NCI-H345 treated with DMSO at 0.1 percent for 48 hours (cell line): ENCODE data around the gene AFAP1.

Experiments used
- DNase-seq: peaks from one replicate; lab custom pipeline; 2025; ENCODE audit not compliant: unreplicated experiment; lab: John Stamatoyannopoulos, UW

AFAP1 gene

DNA sequence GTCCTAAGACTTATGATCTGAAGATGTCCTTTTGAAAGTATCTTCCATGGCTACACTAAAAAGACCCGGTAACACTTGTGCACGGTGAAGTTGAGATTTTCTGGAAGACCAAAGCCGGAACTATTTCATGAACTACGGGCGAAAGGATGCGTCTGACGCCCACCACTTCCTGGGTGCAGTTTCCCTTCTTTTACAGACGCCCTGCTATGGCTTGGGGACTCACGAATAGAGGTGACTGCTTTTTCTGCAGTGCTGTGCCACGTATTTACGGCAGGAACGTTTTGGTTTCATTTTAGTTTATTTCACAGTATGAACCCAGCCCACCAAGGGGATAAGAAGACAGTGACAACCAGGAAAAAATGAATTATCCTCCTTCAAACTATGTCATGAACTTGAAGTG, 180.4 kb downstream of the AFAP1 start:
- no peak for DNase-seq

DNA sequence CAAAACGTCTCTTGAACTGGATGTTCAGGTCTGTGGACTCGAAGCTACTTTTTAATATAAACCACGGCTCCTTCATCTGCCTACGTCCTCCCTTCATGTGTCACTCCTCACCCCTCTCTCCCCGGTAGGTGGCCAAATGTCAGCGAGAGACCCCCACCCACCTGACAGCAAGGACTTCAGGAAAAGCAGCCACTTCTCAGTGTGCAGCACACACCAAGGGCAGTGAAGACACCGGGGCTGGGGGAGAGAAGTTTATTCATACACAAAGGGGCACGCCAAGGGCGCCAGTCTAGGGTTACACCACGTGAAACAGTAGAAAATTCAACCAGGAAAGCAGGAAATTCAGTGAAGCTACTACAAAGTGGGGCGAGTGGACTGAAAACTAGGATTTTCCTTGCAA, 181.2 kb downstream of the AFAP1 start:
- DNase-seq = no peak

DNA sequence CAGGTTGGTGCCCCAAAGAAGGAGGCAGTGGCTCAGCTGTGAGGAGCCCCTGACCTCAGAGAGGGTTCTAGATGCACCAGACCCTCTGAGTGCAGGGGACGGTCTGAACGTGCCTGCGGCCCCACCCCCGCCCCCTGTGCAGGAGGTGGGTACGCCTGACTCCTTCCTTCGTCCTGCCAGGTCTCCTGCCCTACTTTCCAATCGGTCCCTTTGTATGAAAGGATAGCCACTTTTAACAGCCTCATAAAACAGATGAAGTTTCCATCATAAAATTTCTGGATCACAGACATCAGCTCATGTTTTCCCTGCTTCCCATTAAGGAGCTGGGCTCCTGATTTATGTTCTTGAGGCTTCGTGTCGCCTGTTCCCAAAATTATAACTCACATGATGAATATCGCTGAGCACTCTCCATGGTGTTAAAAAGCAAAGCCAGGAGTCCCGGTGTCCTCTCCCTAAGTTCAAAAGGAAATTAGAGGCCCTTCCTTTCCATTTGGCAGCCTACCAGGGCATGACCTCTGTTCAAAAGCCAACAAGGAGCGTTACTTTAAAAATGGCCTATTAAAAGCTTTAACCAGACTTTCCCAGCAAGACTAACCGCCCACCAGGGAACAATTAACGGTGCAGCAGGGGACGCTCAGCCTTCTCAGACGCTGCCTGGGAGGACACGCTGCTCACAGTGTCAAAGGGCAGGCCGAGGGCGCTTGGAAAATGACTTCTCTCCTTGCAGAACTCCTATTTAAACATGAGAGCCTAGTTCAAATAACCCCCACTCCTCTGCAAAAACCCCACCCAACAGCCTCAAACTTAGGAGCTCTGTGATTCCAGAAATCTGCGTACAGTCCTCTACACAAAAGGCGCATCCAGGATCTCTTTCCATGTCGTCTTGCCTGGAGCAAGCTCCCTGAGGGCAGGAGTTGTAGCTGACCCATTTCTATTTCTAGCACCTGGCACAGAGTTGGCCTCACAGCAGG, 181.9 kb downstream of the AFAP1 start:
- DNase-seq = no peak

DNA sequence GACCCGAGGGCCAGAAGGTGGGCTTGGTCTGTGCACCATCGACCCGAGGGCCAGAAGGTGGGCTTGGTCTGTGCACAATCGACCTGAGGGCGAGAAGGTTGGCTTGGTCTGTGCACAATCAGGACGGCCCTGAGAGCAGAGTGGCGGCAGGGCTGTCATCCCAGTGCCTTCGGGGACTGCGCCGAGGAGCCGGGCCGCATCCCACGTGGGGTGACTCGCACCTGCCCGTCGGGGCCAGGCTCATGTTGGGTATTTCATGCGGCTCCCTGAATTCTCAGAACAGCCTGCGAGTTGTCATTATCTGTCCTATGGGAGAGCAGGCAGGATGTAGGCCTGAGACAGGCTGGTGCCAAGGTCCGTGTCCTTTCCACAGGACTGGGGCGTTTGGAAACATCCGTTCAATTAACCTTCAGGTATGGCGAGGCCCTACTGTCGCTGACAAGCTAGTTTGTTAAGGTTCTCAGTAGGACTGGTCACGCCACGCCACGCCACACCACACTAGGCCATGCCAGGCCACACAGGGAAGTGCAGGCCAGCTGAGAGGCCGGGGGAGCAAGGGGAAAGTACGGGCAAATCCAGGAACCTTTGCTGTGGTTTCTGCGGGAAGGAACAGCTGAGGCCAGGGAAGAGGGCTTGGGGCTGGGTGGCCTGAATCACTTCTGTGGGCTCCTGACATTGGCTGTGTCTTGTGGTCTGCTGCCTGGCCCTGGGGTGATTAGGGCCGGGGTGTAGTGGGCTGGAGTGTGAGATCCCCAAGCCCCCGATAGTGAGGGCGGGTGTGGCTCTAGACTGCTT, 182.9 kb downstream of the AFAP1 start:
- DNase-seq = no peak

DNA sequence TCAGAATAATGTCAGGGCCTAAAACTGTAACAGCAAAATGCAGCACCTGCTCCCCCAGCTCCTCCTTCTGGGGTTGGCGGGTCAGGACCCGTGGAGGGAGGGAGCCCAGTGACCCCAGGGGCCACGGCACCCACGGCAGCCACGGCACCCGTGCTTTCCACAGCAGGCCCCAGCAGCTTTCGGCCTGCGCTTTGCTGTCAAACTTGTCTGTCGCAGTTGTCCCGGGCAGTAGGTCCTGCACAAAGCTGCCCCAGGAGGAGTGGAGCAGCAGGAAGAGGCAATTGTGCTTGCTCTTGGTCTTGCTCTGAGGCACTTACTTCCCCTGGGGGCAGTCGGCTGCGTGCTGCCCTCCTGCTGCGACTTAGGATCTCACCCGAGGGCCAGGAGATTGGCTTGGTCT, 183.6 kb downstream of the AFAP1 start:
- no peak for DNase-seq

DNA sequence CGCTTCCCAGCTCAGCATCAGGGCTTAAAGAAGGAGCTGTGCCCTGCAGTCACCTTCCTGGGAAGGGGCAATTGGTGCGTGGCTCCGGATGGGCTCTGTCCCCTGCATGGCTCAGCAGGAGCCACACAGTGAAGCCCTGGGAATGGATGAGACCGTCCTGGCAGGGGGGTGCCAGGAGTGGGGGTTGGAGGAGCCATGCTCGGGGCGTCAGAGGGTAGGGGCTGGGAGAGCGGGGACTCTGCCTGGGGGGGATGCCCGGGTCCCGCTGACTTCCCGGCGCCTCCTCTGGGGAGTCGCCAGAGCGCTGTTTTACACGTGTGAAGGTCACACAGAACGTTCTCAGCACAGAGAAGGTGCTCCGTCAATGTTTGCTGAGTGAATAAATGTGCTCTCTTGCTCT, 184.1 kb downstream of the AFAP1 start:
- no peak for DNase-seq

DNA sequence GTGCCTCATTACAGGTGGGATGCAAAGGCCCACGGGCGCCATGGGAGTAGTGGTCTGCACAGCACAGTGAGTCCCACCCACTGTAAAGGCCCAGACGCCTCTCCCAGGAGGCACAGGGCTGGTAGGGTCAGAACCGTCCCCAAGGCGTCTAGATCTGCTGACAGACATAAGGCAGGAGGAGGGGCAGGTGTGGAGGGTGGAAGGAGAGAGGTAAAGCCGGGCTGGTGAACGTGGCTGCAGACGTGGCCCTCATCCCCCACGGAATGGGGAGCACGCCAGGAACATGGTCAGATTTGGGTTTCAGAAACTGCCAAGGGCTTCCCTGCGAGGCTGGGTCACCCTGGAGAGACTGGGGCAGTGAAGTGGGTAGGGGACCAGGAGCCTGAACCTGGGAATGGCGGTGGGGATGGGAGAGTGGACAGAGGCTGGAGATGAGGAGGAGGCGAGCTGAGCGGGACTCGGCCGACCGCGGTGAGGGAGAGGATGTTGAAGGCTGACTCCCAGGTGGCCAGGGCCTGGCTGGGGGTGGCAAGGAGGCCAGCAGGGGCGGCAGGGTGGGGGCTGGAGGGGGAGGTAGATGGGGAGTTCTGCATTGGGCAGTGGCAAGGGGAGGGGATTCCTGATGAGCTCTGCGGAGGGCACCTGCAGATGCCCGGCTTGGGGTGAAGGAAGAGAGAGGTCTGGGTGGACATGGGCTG, 184.9 kb downstream of the AFAP1 start:
- no peak for DNase-seq

DNA sequence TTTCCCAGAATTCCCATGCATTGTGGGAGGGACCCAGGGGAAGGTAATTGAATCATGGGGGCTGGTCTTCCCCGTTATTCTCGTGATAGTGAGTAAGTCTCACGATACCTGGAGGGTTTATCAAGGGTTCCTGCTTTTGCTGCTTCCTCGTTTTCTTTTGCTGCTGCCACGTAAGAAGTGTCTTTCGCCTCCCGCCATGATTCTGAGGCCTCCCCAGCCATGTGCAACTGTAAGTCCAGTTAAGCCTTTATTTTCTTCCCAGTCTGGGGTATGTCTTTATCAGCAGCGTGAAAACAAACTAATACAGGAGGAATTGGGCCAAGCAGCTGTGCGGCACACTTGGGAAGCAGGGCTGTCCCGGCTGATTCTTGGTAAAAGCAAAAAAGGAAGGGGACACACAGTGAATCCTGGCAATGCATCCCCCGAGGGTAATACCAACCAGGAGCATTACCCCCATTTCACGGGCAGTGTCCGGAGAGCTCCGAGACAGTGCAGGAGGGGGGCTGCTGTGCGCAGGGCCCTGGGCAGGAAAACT, 185.7 kb downstream of the AFAP1 start:
- DNase-seq = no peak

DNA sequence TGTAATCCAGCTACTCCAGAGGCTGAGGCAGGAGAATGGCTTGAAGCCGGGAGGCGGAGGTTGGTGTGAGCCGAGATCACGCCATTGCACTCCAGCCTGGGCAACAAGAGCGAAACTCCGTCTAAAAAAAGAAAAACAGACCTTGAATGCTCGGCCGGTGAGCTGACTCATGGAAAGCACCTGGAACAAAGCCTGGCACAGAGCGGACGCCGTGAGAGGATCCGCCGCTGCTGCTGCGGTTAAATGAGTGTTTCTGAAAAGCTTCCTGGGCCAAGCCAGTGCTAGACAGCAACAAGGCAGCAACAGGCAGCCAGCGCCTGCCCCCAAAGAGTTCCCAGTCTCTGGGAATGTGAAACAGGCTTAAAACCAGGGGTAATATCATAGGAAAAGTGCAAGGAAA, 186.4 kb downstream of the AFAP1 start:
- DNase-seq = no peak

DNA sequence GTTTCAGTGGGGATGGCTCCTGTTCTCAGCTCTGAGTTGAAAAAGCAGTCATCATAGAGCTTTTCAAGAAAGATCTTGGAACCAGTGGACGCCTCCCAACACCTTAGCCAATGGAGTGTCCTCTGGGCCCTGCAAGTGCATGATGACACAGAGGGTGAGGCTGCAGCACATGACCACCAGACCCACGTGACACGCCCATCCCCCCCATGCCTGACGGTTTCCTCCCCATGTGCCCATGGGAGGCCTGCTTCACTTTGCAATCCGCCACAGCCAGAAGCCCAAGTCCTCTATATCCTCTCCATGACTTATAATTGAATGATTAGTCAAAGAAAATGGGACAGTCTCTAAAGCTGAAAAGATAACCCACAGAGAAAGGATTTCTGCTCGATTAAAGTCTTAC, 187.0 kb downstream of the AFAP1 start:
- no peak for DNase-seq

DNA sequence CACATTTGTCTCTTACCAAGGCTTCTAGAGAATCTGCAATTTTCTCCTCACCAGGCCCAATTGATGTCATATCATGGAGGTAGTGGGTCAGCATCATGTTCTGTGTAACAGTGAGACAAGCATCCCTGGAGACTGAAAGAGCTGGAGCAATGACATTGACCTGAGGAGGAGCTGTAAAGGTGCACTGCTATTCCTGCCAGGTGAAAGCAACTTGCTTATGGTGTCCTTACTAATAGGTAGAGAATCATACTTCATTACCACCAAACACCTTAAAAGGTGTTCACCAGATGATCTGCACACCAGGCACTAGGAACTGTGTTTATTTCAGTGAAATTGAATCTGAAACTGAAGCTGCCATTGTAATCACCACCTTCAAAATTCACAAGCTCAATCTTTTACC, 188.7 kb downstream of the AFAP1 start:
- DNase-seq = no peak

DNA sequence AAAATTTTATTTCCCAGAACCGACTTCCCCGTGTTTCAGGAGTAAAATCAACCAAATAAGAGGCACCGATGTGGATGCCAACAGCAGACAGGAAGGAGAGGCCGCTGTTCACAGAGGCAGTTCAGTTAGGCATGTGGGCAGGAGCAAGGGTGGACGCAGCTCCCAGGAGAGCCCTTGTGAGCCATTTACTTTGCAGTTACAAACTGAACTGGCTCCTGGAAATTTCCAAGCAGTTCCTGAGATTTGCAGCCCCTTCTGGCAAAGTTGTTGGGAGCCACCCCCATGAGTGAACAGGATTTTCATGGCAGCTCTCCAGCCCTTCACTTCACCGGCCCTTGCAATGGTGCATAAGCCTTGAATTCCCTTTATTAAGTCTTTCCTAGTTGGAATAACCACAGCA, 189.1 kb downstream of the AFAP1 start:
- no peak for DNase-seq

DNA sequence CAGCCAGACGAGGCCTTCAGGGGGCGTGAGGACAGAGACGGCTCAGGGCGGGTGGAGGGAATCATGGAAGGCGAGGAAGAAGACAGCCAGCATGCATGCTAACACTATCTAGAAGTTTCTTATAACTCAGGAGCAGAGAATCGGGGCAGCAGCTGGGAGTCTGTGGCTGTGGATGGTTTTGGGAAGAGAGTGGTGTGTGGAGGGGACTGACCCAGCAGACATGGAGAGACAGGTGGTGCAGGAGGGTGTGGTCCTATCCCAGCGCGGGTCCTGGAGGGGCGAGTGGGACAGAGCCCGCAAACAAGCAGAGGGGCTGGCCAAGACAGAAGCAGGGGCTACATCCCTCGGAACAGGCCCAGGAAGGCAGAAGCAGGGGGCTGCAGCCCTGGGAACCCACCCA, 192.1 kb downstream of the AFAP1 start:
- DNase-seq = no peak

DNA sequence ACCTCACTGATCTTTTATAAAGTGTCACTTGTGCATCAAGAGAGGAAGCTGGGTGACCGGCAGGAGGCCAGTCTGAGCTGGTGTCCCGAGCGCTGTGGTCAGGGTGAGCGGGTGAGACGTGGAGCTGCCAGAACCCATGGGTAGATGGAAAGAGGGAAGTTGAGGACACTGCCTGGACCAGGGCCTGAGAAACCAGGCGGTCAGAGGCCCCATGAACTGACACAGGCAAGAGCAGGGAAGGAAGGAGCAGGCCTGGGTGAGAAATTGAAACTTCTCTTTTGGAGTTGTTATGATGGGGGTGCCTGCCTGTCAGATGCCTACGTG, 192.6 kb downstream of the AFAP1 start:
- no peak for DNase-seq

DNA sequence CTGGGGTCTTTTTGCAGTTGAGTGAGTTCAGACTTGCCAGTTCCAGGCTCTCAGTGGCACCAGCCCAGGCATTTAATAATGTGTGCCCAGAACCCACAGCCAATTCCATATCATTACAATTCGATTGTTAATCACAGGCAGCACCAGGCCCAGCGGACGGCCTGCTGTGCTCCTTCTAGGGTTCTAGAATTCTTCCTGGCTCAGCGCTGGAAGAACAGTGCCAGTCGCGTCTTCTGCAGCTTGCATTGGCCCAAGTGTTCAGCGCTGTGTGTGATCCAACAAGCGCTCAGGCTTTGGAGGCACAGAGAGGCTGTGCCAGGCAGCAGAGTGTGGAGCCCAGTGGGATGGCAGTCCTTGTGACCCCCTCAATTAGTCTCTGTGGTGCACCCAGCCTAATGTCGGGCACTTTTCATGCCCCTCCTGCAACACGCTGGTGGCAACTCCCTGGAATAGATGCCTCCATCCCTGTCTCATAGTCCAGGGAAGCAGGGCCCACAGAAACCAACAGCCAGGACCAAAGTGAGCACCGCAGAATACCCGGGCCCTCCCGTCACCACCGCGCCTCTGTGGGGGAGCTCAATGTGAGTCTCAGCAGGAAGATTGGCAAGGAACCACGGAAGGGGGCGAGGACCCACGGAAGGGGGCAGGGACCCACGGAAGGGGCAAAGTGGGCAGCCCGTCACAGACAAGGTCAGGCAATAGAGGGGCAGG, 193.2 kb downstream of the AFAP1 start:
- no peak for DNase-seq

DNA sequence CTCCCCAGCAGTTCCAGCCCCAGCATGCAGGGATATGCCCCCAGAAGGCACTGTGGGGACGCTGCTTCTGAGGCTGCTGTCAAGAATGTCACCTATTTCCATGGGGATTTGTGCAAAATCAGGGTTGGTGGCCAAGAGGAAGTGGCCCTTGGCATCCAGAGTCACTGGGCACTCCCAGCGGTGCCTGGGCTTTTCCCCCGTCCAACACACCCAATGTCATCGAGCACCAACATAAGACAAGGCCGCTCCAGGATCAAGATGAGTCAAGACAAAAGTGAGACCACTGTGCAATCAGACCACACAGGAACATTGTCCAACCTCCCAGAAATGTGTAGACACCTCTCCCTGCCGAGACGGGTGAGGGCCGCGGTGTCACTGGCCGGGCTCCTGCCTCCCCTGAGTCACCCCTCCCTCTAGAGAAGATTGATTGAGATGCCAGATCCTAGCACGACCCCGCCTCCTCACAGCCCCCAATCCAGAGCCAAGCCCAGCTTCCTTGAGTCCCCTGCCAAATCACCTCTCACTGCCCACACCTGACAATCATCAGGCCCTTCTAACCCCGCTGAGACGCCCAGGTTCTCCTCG, 194.3 kb downstream of the AFAP1 start:
- DNase-seq = no peak

DNA sequence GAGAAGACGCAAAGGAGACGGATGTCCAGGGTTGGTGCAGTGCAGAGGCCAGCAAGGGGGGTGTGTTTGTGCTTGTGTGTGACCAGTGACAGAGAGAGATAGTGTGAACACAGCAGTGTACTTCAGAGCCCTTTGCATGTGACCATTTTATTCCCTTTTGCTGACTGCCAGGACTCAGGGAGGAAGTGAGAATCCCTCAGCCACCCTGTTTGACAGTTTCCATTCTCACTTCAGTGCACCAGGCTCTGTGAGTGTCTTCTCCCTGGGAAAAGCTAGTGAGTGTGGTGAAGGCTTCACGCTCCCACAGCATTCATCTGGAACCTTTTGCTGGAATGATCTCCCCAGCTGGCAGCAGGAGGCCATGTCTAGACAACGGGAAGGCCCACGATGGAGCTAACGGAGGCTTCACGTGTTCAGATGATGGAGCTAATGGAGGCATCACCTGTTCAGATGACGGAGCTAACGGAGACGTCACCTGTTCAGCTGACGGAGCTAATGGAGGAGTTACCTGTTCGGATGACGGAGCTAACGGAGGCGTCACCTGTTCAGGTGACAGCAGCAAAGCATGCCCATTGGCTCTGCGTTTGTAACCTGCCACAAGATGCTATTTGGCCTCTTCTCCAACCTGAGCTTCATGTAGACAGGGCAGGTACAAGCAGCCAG, 195.4 kb downstream of the AFAP1 start:
- no peak for DNase-seq

DNA sequence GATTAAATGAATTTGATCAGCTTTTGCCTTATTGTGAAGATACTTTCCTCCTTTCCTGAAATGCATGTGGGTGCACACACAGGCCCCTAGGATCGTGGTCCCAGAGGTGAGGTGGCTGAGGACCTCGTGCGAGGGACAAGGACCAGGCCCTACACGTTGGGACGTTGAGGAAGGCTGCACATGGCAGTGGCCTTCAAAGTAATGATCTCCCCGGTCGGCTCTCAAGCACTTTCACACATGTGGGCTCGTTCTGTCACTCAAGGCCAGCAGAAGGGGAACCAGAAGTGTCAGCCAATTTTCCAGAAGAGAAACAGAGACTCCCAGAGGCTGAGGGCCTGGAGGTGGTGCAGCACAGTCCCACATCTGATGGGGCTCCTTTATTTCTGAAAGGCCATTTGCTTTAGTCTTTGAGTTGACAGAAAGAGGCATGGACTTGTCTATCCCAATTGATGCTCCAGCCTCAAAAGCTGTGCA, 196.8 kb downstream of the AFAP1 start:
- no peak for DNase-seq

DNA sequence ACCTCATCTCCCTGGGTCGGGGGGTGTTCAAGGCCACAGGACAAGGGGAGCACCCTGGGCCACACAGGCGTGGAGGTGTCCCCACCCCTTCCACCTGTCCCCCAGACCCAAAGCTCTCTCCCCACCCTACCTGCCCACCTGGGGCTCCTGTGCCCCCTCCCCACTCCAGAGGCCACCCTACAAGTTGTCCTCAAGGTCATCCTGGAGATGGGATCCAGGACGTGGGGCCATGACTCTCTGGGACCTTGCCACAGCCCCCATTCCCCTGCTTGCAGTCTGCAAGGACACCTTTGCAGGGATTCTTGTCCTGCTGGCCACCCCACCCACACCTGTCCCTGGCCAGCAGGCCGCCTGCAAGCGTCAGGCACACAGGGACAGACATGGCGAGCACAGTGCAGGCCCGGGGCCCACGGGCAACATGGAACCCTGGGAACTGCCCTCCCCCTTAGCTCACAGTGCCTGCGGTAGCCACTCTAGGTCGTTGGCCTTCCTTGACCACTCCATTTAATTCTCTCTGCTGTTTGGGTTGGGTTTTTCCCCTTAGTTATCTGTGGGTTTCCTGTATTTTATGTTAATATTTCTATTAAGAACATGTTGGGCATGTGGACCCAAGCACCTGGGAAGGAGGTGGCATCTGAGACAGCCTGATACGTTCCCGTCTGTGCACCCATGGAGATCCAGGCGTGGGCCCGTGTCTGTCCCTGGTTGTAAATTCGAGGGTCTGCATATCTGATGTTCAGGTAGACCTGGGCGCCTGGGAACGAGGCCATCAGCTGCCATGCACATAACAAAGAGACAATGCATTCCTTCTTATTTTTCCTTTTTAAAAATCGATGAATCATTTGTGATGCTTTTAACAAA, 197.5 kb downstream of the AFAP1 start:
- no peak for DNase-seq
